ENCODE data around the gene PPP1R10.

Gene PPP1R10

GRCh38 chr6:30598912-30599624, 18.0 kb downstream of the PPP1R10 start:
- no peak for DNase-seq (ENCODE audit: low read depth in 2 of 2)

GRCh38 chr6:30597315-30598144, 19.5 kb downstream of the PPP1R10 start:
- peak; percentile 52 to 77 for DNase-seq (ENCODE audit: low read depth in 2 of 2)

GRCh38 chr6:30592287-30592686, 24.8 kb downstream of the PPP1R10 start:
- no peak for DNase-seq (ENCODE audit: low read depth in 2 of 2)

- no peak for DNase-seq (ENCODE audit: low read depth in 2 of 2)
These were observed 26.0 kb downstream of the PPP1R10 start for GRCh38 chr6:30591008-30591407.

GRCh38 chr6:30590509-30590908, 26.5 kb downstream of the PPP1R10 start:
- DNase-seq (ENCODE audit: low read depth in 2 of 2), result no peak

GRCh38 chr6:30589754-30590358, 27.2 kb downstream of the PPP1R10 start:
- no peak for DNase-seq (ENCODE audit: low read depth in 2 of 2)

- DNase-seq (ENCODE audit: low read depth in 2 of 2), result no peak
These were observed 33.1 kb downstream of the PPP1R10 start for GRCh38 chr6:30583921-30584320.

- DNase-seq (ENCODE audit: low read depth in 2 of 2), result no peak
These were observed 39.0 kb downstream of the PPP1R10 start for GRCh38 chr6:30578051-30578450.

GRCh38 chr6:30573113-30573512, 43.9 kb downstream of the PPP1R10 start:
- DNase-seq (ENCODE audit: low read depth in 2 of 2), result no peak

GRCh38 chr6:30572148-30572547, 44.9 kb downstream of the PPP1R10 start:
- DNase-seq (ENCODE audit: low read depth in 2 of 2), result no peak

GRCh38 chr6:30571762-30572082, 45.3 kb downstream of the PPP1R10 start:
- DNase-seq (ENCODE audit: low read depth in 2 of 2), result no peak

- DNase-seq (ENCODE audit: low read depth in 2 of 2), result peak; percentile 100
These were observed 45.8 kb downstream of the PPP1R10 start, which contains the start of gene ABCF1 for GRCh38 chr6:30571075-30571761. Gene ABCF1 (plus strand): TSS chr6:30571442. CDS start chr6:30571488, 46 bp downstream.

GRCh38 chr6:30570740-30571074, 46.3 kb downstream of the PPP1R10 start:
- DNase-seq (ENCODE audit: low read depth in 2 of 2), result no peak

- no peak for DNase-seq (ENCODE audit: low read depth in 2 of 2)
These were observed 46.8 kb downstream of the PPP1R10 start for GRCh38 chr6:30570263-30570662.

GRCh38 chr6:30568245-30568644, 48.8 kb downstream of the PPP1R10 start:
- no peak for DNase-seq (ENCODE audit: low read depth in 2 of 2)

GRCh38 chr6:30565772-30566171, 51.3 kb downstream of the PPP1R10 start:
- no peak for DNase-seq (ENCODE audit: low read depth in 2 of 2)

- DNase-seq (ENCODE audit: low read depth in 2 of 2), result no peak
These were observed 52.9 kb downstream of the PPP1R10 start for GRCh38 chr6:30564114-30564513.

- no peak for DNase-seq (ENCODE audit: low read depth in 2 of 2)
These were observed 54.3 kb downstream of the PPP1R10 start for GRCh38 chr6:30562470-30563425.

- DNase-seq (ENCODE audit: low read depth in 2 of 2), result no peak
These were observed 56.1 kb downstream of the PPP1R10 start for GRCh38 chr6:30560930-30561329.

- DNase-seq (ENCODE audit: low read depth in 2 of 2), result no peak
These were observed 59.4 kb downstream of the PPP1R10 start for GRCh38 chr6:30557683-30557981.

All from stimulated activated CD8-positive, alpha-beta memory T cell treated with anti-CD3 and anti-CD28 coated beads, Interleukin-2, amount 100 ng/mL, for 48 hours (primary cell).